BE2C (cell line): ENCODE measurements around the gene MUC5AC.

Experiments
- DNase-seq: peaks from one replicate; pipeline ENCODE4 v3.0.0-alpha.2; 2020
- H3K27me3 ChIP-seq: fragments of 250-450 bp; sonication (Bioruptor Pico); 2 replicates; pipeline ENCODE4 v1.5.1; 2020; ENCODE audit warnings: mild to moderate bottlenecking
- H3K36me3 ChIP-seq: fragments of 250-450 bp; sonication (Bioruptor Pico); 2 replicates; pipeline ENCODE4 v1.5.1; 2020; ENCODE audit warnings: mild to moderate bottlenecking
- H3K4me1 ChIP-seq: fragments of 250-450 bp; sonication (Bioruptor Pico); 2 replicates; pipeline ENCODE4 v1.5.1; 2020
- H3K4me3 ChIP-seq: 2 replicates; pipeline ENCODE4 v1.5.1; 2011; ENCODE audit warnings: low read depth, low read length
- H3K9me3 ChIP-seq: fragments of 250-450 bp; sonication (Bioruptor Pico); 2 replicates; pipeline ENCODE4 v1.5.1; 2020
- CTCF ChIP-seq: IDR thresholded peaks from 2 replicates; pipeline ENCODE4 v1.5.1; 2012; ENCODE audit warnings: mild to moderate bottlenecking, low read depth, low read length

Gene MUC5AC

GRCh38 chr11:1224491-1225385, 67.0 kb downstream of the MUC5AC start:
- H3K36me3 ChIP-seq = no peaks in the 10 kb centered on the region
- no peaks in the 10 kb centered on the region for H3K4me1 ChIP-seq
- no peak overlapping the region for H3K4me3 ChIP-seq
- H3K27me3 ChIP-seq = no peaks in the 10 kb centered on the region; the same call in 1 of the 2 replicates
- no peak for TF ChIP-seq CTCF
- peak; percentile 3 for DNase-seq
- H3K9me3 ChIP-seq = no peaks in the 10 kb centered on the region

GRCh38 chr11:1225386-1226225, 67.9 kb downstream of the MUC5AC start:
- DNase-seq = peak; percentile 2
- H3K27me3 ChIP-seq = no peaks in the 10 kb centered on the region; the same call in none of the 2 replicates
- no peaks in the 10 kb centered on the region for H3K4me1 ChIP-seq
- H3K9me3 ChIP-seq = no peaks in the 10 kb centered on the region
- H3K36me3 ChIP-seq = no peaks in the 10 kb centered on the region
- no peak overlapping the region for H3K4me3 ChIP-seq
- no peak for TF ChIP-seq CTCF

GRCh38 chr11:1226226-1226985, 68.7 kb downstream of the MUC5AC start:
- Histone ChIP-seq H3K27me3 (peaks cover 5% of the 10 kb centered on the region), H3K4me3 (no peak overlapping the region), H3K9me3 (no peaks in the 10 kb centered on the region), H3K4me1 (no peaks in the 10 kb centered on the region), H3K36me3 (no peaks in the 10 kb centered on the region)
- TF ChIP-seq CTCF = no peak
- DNase-seq = peak; percentile 3

GRCh38 chr11:1226986-1227550, 69.3 kb downstream of the MUC5AC start:
- H3K36me3 ChIP-seq = no peaks in the 10 kb centered on the region
- no peak overlapping the region for H3K4me3 ChIP-seq
- DNase-seq = peak; percentile 20
- H3K9me3 ChIP-seq = no peaks in the 10 kb centered on the region
- TF ChIP-seq CTCF = peak; percentile 16
- H3K27me3 ChIP-seq = peaks cover 11% of the 10 kb centered on the region
- H3K4me1 ChIP-seq = no peaks in the 10 kb centered on the region

GRCh38 chr11:1227551-1228100, 69.9 kb downstream of the MUC5AC start:
- no peaks in the 10 kb centered on the region for H3K36me3 ChIP-seq
- H3K4me1 ChIP-seq = no peaks in the 10 kb centered on the region

More at GRCh38 chr11:1227551-1228100, 69.9 kb downstream of the MUC5AC start:
- H3K9me3 ChIP-seq = no peaks in the 10 kb centered on the region
- TF ChIP-seq CTCF = no peak
- DNase-seq = no peak
- no peak overlapping the region for H3K4me3 ChIP-seq
- H3K27me3 ChIP-seq = peaks cover 14% of the 10 kb centered on the region
